Stimulated activated CD8-positive, alpha-beta memory T cell treated with anti-CD3 and anti-CD28 coated beads, Interleukin-7, amount 100 ng/mL, for 1 hour (primary cell): ENCODE data around the gene ST8SIA5.

Experiments
- DNase-seq, 2 donors: peaks; one replicate each; pipeline ENCODE4 v3.0.0-alpha.2; 2020; ENCODE audit warnings: low read depth in 2 of 2

The ST8SIA5 gene

DNA sequence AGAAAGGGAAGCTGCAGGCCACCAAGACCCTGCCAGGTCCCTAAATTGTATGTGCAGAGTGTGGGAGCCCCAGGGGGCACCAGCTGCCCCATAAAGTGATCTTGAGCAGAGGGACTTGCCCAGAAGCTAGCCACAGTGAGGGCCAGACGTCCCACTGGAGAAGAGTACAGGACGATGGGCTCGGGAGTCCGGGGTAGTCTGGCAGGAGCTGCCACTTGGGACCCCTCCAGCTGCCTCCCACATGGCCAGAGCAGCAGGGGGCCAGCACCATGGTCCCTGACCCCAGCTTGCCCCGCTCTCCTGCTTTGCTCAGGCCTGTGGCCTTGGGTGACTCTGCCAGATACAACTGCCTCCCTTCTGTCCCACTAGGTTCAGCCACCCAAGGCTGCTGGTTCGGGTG lies 88.2 kb downstream of the ST8SIA5 start:
- no peak for DNase-seq

GRCh38 chr18:46668135-46668534 lies 88.7 kb downstream of the ST8SIA5 start:
- DNase-seq = no peak

- no peak for DNase-seq
Measured at GRCh38 chr18:46663539-46663938, 93.3 kb downstream of the ST8SIA5 start.

DNA sequence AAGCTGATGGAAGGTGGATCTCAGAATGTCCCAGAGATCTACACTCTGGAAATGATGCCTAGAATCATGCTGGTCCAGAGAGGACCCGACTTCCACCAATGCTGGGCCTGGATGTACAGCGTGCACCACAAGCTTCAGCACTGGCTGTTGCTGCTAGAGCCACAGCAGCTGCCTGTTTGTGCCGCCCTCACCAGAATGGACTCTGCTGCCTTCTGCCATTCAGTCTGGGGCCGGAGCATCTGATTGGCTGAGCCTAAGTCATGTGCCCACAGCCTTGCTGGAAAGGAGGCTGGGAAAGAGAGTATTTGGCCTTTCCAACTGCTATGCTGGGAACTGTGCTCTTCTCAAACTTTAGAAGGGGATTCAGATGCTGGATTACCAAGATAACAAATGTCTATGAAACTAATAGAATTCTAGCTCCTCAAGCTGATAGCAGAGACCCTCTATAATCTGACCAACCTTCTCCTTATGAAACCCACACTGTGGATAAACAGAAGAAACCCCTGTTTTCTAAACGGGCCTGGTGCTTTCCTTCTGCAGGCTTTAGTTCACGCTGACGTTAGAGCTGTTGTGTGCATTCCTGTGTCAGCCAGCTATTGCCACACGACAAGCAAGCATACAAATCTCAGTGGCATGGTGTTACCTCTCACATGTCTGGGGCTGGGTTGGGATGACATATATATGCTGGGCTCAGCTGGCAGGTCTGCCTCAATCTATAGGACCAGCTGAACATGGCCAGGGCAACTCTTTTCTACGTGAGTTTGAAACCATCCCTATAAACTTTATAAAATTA lies 95.7 kb downstream of the ST8SIA5 start:
- DNase-seq = no peak

DNA sequence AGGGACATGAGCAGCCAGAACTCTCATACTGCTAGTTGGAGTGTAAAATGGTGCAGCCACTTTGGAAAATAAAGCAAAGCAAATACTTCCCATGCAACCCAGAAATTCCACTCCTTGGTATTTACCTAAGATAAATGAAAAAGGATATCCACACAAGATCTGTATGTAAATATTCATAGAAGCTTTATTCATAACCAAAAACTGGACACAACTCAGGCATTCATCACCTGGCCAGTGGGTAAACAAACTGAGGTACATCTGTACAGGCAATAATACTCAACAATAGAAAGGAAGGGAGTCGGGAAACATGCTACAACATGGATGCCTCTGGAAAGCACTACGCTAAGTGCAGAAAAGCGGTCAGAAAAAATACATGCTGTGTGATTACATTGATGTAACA lies 97.4 kb downstream of the ST8SIA5 start:
- DNase-seq = no peak

- DNase-seq = no peak
Measured at GRCh38 chr18:46657115-46657955, 99.5 kb downstream of the ST8SIA5 start, which contains the start of gene LOXHD1. TSS of gene LOXHD1 (minus strand) at chr18:46657220. CDS start at chr18:46657033, 187 bp downstream.

DNA sequence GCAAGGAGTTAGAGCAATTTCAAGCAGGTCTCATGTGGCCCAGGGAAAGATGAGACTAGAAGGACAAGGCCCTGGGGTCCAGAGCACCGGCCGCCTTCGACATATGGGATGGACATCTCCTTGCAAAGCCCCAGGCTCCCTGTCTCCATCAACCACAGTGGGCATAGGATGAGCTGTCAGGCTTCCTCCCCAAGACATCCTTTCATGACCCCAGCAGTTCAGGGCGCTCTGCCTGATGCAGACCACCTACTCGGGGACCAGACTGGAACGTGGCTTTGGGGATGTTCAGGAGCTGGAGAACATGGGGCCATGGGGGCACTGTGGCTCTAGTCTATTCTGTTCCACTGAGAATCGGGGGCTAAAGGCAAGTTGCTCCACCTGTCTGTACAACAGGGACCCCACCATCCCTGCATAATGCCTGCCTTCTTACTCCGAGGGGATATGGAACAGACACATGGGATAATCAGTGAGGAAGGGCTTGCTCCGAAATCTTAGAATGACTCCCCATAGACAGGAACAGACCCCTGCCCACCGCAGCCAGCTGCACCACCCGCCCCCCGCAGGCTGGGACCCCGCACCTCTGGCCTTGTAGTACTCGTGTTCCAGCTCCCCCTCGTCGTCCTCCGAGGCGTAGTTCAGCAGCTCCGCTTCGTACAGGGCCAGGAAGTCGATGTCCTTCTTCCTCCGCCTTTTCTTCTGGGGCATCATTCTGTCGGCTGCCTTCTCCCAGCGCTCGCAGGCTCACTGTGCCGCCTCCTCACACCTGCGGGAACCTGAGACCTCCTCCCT lies 100.3 kb downstream of the ST8SIA5 start:
- no peak for DNase-seq

DNA sequence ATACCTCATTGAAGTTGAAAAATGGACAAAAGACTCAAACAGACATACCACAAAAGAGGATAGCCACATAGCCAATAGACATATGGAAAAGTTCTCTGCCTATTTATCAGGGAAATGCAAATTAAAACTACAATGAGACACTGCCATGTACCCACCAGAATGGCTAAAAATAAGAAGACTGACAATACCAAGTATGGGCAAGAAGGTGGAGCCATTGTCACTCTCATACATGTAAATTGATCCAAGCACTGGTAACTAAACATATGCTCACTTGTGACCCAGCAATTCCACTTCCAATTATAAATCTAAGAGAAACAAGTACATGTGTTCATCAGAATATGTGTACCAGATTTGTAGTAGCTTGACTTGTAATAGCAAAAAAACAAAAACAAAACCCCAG lies 104.5 kb downstream of the ST8SIA5 start:
- DNase-seq = no peak

DNA sequence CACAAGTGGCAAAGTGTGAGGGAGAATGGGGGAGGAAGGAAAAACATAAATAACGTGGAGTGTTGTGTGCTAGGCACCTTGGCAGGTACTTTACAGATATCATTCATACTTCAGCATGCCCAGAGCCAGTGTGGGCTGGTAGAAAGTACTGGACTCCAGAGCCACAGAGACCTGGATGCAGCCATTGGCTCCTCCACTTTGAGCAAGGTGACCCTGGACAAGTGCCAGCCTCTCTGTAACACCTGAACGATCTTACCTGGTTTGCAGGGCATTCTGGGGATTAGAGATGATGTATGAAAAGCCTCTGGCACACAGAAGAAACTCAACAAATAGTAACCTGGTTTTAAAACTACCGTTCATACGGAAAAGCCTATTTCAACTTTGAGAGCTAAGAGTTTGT lies 106.2 kb downstream of the ST8SIA5 start:
- no peak for DNase-seq

DNA sequence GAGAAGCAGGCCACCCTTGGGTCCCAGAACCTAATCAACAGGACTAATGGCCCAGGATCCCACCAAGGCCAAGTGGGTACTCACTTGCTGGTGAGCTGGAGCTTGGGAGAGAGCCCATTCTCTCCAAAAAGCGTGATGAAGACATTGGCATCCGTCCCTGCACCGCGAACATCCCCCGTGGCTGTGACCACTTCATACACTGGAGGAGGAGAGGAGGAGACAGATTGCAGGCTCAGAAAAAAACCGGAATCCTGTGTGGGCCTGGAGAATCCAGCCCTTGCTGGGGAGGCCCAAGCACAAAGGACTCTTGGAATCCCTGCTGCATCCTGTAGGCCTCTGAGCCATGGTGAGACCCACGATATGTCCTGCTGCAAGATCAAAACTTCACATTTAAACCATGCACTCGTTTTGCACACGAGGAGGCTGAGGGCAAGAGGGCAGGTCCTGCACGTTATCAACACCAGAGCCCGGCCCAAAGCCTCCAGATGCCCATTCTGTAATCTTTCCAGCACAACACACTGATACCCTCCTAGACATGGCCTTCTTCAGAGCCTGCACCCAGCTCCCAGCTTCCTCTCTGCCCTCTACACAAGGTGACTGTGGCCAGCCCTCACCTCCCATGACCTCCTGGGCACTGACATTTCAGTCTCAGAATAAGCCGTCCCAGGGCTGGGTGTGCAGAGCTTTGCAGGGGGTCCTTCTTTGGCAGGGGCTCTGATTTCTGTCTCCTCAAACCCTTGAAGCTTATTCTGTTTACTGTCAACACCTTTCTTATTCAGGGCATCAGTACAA lies 107.6 kb downstream of the ST8SIA5 start:
- DNase-seq = no peak

GRCh38 chr18:46646468-46646867 lies 110.4 kb downstream of the ST8SIA5 start:
- no peak for DNase-seq

DNA sequence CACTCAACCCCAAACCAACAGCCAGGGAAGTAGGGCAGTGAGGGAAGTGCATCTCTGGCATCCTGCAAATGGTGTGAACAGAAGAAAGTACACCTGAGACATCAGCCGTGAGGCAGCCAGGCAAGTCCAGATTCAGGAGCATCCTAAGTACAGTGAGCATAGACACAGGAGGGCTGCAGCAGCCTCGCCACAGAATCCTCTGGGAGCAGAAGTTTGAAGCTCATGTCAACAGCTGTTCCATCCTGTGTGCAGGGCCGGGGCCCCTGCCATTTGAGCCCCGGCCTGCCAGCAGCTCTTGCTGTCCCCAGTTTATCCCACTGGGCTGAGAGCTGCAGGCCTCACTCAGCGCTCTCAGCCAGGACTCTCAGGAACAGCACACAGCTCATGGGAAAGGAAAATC lies 114.3 kb downstream of the ST8SIA5 start:
- DNase-seq = no peak

DNA sequence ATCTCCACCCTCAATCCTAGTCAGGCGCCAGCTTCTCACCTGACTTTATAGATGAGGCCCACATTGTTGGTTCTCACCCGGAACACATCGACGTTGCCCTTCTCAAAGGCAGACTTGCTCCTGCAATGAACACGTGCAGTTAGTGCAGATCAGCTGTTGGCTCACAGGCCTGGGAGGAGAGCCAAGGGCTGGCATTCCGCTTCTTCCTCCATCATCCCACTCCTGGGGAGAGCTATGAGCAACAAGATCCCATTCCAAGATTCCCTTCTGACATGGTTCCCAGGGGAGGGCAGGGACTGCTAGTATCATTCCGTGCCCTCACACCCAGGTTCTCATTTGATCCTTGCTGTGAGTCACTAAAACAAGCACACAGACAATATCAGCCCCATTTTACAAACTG lies 114.9 kb downstream of the ST8SIA5 start:
- DNase-seq = no peak

GRCh38 chr18:46639386-46639785 lies 117.5 kb downstream of the ST8SIA5 start:
- DNase-seq = no peak

DNA sequence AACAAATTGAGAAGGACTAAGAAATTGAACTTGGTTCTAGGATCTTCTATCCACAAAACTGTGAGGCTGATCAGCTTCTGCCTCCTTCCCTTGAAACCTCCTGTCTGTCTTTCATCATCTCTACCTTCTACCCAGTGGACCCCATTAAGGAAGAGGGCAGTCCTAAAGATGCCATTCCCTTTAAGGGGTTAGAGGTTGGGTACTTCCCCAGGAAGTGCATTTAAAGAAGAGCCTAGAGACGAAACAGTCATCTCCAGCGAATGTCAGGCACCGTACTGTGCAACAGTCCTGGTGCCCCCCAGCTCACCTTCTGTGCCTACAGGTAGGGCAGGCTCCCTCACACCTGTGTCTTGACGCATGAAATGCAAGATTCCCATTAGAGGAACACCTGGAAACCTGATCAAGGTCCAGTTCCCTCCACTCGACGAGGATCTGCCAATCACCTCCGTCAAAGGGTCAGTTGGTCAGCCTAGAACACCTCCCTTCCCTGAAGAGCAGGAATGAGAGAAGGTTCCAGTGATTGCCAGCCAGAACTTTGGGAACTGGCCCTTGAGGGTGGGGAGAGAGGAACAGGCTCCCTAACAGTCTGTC lies 120.7 kb downstream of the ST8SIA5 start:
- DNase-seq = no peak

- DNase-seq = no peak
Measured at GRCh38 chr18:46632401-46633071, 124.3 kb downstream of the ST8SIA5 start.

- DNase-seq = no peak
Measured at GRCh38 chr18:46630991-46631390, 125.9 kb downstream of the ST8SIA5 start.

DNA sequence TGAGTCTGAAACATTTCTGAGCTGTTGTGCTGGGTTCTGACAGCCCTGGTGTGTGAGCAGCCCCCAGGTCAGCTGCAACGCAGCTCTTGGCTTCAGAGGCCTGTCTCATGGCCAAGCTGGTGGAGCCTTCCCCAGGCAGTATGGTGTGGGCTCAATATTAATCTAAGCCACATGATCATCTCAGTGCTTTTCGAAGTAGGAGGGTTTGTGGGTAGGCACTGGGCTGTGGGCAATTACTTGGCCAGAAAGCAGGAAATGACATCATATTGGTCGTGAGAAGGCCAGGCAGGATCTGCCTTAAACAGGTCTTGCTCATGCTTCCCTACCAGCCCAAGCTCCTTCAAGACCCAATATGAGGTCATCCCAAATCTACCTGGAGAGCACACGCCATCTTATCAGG lies 126.7 kb downstream of the ST8SIA5 start:
- no peak for DNase-seq

DNA sequence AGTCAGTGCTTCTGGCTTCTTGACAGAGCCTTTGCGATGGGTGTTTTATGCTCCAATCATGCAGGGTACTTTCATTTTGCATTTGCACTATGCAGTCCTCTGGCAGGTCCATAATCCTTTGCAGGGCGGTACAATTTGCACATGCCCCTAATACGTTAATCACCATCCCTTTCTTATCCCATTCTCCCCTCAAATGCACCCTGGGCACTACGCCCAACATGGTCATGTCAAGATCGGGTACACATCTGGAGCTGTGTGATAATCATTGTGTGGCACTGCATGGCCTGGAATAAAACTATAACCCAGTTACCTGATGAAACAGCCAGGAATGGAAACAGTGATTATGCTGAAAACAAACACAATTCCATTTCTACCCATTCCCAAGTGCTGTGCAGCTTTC lies 127.5 kb downstream of the ST8SIA5 start:
- DNase-seq = no peak

DNA sequence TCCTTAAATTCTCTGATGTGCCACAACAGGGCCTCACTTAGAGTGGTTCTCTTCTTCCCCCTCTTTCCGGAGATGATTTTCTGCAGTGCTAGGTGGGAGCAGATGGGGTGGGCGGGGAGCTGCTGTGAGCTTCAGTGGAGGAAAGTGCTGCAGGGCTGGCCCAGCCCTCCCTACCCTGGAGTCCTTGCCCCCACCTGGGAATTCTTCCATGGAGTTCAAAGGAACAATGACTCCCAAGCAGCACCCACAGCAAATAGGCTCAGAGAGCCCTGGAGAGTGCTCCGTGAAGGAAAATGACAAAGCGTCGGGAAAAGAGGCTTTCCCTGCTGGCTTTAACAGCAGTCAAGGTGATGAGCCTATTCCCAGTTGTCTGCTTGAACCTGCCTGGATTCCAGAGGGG lies 128.6 kb downstream of the ST8SIA5 start:
- no peak for DNase-seq
